IPS-11a (cell line): ENCODE data around the gene TSHZ2.

Experiments used
- H3K4me3 ChIP-seq: one replicate; pipeline ENCODE4 v1.5.1; 2013; ENCODE audit warnings: low read depth, low read length, control low read depth

The TSHZ2 gene

DNA sequence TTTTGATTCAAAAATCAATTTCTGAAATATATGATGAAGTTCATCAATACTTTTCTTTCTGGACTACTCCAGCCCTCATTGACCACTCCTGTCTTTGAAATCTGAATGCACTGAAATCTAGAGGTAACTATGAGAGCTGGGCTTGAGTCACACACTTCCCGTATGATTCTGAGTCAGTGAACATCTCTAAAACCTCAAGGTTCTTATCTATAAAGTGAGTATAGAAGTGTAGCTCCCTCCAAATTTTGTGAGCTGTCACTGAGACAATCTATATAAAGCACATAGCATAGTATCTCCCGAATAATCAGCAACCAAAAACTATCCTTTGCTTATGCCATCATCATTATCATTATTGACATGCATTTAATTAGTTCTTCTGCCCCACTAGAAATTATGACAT is 182.4 kb downstream of the TSHZ2 start:
- no peak overlapping the region for H3K4me3 ChIP-seq

DNA sequence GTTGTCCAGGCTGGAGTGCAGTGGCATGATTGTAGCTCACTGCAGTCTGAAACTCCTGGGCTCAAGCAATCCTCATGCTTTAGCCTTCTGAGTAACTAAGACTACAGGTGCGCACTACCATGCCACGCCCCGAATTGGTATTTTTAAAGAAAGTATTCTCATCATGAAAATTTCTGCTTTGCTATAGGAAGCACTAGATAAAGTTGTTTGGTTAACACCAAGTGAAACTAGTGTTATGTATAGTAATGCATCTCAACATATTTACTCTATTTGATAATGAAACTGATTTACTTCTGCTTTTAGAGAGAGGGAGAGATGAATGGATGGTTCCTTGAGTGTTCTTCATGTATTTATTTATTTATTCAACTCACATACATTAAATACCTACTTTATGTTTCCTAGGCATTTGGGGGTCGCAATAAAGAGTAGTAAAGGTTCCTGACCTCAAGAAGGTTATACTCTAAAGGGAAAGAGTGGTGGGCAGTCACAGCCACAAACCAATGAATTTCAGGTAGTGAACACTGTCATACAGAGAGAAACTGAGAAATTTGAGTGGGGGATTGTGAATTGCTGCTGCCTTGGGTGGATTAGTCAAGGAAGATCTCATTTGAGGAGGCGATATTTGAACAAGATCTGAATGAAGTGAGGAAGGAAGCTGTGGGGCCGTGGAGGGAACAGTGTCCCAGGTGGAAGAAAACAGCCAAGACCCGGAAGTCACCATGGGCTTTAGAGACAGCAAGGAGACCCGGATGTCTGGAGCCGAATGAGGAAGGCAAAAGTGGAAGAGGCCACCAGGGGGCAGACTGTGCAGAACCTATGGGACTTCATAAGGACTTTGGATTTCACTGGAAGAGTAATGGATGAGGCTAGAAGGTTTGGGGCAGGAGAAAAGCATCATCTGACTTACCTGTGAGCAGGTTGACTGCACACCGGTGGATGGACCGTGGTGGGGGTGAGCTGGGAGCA is 185.6 kb downstream of the TSHZ2 start:
- H3K4me3 ChIP-seq = no peak overlapping the region

DNA sequence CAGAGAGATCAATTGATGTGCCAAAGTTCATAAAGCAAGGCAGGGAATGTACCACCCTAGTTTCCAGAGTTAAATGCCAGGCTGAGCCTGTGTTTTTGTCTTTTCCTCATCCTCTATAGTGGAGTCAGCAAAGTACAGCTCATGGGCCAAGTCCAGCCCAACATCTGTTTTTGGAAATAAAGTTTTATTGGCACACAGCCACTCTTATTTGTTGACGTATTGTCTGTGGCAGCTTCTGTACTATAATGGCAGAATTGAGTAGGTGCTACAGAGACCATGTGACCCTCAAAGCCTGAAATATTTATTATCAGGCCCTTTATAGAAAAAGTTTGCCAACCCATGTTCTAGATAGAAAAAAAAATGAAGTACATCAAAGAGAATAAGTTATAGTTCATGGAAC is 187.0 kb downstream of the TSHZ2 start:
- H3K4me3 ChIP-seq = no peak overlapping the region

DNA sequence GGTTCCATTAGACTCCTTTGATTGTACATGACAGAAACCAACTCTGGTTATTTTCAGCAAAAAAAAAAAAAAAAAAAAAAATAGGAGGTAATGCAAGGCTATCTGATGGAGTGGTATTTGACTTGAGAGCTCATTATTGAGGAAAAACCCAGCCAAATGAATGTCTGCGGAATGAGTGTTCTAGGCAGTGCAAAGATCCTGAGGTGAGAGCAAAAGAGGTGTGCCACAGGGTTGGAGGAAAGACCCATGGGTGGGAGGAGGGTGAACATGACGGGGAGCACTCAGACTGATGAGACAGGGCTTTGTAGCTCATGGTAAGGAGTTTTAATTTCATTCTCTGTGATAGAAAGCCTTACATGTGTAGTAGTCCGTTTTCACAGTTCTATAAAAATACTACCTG is 188.9 kb downstream of the TSHZ2 start:
- H3K4me3 ChIP-seq = no peak overlapping the region

DNA sequence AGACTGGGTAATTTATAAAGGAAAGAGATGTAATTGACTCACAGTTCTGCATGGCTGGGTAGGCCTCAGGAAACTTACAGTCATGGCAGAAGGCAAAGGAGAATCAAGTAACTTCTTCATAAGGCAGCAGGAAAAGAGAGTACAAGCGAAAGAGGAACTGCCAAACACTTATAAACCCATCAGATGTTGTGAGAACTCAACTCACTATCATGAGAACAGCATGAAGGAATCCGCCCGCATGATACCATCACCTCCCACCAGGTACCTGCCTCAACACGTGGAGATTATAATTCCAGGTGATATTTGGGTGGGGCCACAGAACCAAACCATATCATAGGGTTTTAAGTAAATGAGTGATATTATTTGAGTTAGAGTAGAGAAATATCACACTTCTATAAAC is 189.3 kb downstream of the TSHZ2 start:
- H3K4me3 ChIP-seq = no peak overlapping the region

DNA sequence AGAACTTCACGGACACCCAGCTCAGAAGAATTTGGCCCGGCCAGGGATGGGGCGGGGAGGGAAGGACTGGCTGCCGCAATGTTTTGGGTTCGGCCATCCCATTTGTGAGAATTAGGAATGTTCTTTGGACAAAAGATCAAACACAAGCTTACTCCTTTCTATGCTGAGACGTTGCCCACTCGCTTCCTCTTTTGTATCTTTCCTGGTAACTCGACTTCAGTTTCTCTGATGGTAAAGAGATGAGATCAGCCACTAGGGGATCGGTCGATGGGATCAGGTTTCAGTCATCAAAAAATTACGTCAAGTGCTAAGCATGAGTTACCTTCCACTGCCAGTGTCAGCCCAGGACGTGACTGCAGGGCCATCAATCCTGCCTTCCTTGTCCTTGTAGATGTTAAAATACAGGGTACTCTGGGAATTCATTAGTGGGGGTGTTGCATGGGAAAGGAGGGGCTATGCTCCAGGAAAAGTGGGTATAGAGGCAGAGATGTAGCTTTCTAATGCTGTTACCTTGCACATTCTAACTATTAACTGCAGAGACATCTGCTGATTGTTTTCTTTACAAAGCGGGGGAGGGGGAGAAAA is 190.2 kb downstream of the TSHZ2 start:
- H3K4me3 ChIP-seq = no peak overlapping the region

DNA sequence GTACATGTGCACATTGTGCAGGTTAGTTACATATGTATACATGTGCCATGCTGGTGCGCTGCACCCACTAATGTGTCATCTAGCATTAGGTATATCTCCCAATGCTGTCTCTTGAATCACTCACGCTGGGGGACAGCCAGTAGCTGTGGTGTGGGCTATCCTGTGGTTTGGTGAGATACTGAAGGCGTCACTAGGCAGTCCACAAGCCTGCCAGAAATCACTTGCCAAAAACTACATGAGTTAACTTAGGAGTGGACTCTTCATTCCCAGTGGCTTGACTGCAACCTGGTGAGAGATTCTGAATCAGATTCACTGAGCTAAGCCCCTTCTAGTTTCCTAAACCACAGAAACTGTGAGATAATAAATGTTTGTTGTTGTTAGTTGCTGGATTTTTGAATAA is 191.3 kb downstream of the TSHZ2 start:
- H3K4me3 ChIP-seq = no peak overlapping the region

DNA sequence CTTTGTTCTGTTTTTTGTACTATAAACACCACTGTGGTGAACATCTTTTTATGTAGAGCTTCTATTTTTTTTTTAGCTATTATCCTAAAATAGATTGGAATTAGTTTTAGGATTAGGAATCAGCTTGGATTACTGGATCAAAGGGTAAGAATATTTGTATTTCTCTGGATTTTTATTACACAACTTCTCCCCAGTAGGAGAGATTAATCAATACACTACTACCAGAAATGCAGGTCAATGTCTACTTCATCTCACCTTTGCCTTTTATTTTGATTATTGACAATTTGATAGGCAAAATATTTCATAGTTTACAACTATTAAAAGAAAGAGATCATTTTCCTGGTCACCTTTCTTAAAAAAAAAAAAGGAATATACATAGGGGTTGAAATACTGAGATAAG is 191.9 kb downstream of the TSHZ2 start:
- H3K4me3 ChIP-seq = no peak overlapping the region

DNA sequence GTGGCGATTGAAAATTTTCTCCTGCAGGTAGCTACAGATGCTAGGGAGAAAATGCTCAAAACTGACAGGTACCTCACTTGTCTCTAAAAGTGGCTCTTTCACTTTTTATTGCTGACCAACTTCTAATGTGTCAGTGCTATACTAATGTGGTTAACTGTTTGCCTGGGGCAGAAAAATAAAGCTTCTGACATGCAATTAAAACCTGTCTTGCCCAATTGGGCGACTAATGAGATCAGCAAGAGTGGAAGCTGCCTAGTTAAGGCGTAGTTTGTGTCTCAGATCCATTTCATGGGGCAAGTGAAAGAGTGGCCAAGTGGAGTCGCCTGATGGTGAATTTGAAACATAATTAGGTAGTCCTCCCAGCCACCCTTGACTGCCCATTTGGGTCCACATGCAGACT is 193.3 kb downstream of the TSHZ2 start:
- H3K4me3 ChIP-seq = no peak overlapping the region

DNA sequence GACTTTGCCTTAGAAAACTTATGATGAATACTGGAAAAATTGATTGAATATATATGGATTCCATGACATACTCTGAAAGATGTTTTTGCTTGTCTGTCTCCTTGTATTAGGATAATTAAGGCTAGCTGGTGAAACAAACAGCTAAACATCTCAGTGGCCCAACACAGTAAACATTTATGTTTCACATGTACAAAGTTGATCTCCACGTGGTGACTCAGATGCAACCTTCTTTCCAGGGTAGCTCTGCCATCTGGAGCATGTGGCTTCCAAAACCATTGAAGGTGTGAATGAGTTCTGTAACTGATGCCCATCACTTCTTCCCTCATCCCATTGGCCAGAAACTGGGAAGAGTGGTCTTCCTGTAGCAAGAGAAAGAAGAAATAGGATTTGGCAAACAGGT is 196.3 kb downstream of the TSHZ2 start:
- H3K4me3 ChIP-seq = no peak overlapping the region

DNA sequence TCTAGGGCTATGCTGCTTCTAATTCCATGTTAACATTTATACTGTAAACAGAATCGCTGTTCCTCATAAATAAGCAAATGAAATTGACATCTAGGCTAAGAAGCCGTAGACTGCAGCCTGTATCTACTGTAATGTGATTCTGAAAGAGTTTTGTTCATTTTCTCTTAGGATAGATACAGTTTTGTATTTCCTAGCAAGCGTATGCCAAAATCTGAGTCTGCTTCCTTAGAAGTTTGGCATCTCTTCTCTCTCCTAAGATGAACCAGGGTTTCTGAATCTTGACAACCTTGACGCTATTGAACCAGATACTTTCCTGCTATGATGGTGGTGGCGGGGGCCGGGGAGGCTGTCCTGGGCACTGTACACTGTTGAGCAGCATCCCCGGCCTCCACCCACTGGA is 198.0 kb downstream of the TSHZ2 start:
- no peak overlapping the region for H3K4me3 ChIP-seq

DNA sequence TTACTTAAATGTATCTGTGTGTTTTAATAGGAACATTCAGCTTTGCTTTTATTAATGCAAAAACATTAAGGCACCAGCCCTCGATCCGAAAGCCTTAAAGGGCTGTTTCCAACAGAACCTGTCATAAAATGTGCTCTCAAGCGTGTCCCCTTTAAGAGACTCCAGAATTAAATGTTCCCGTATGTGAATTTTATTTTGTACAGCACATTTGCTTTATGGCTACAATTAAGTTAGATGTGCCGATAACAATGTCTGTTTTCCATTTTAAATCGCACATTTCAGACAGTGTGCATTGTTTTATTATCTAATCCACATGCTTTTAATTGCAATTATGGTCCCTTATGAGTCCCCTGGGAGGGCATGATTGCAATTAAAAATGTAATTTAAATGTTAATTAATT is 198.9 kb downstream of the TSHZ2 start:
- no peak overlapping the region for H3K4me3 ChIP-seq

DNA sequence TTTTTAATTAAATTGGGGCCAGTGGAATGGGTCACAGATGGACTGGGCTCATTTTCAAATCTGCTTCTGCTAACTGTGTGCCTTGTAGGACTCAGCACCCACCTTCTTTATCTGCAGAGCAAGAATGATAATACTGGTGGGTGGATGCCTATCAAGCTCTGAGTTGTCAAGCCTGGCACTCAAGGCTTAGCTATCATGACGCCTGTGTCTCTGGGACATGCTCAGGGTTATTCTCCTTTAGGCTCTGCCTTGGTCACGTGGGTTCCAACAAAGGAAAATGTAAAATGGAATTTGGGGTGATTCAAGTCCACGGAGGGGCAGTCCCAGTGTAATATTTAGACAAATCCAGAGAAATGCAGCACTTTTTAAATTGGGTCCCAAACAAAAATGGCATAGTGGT is 202.3 kb downstream of the TSHZ2 start:
- no peak overlapping the region for H3K4me3 ChIP-seq

DNA sequence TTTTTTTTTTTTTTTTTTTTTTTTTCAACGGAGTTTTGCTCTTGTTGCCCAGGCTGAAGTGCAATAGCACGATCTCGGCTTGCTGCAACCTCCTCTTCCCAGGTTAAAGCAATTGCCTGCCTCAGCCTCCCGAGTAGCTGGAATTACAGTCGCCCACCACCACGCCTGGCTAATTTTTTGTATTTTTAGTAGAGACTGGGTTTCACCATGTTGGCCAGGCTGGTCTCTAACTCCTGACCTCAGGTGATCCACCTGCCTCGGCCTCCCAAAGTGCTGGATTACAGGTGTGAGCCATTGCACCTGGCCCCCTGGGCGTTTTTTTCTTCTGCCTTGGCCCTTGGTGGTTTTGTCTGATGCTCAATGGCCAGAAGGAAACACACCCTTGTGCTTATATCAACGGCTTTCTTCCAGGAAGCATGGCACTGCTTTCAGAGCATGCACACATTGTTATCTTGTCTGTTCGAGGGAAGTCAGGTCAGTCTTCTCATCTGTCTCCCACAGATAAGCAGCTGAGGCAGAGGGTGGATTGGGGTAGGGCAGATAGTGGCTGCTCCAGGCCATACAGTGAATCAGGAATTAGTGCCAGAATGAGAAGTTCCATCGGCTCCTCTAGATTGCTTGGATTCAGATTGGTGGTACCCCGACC is 203.1 kb downstream of the TSHZ2 start:
- no peak overlapping the region for H3K4me3 ChIP-seq

DNA sequence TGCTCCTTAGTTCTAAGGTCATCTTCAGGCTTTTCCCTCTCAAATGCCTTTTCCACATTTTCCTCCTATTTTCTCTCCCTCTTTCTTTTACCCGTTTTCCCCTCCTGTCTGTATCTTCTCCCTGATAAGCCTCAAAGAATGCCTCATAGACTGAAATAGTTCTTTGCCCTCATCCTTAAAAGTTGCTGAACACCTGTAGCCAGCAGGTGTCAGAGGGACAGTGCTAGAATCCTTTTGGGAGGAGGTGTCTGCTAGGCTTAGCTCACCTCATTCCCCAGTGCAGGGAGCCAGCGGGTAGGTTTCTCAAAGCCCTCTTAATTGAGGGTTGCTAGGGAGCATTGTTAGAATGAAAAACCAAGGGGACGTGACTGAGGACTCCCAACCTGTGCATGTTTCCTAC is 204.0 kb downstream of the TSHZ2 start:
- H3K4me3 ChIP-seq = no peak overlapping the region

DNA sequence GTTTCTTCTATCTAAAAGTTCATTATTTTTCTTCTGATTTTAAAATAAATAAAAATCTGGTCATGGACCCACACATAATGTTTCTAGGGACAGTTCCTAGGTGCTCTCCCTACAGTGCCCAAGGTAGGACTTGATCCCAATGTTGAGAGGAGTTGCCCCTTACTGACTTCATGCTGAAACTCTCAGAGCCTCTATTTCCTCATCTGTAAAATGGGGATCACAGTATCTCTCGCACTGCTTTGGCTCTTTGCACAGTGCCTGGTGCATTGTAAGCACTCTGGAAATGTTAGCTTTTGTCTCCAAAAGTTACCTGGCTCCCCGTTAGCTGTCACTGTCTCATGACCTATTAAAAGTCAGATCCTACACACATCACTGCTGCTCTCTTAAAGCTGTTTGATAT is 205.5 kb downstream of the TSHZ2 start:
- H3K4me3 ChIP-seq = no peak overlapping the region

DNA sequence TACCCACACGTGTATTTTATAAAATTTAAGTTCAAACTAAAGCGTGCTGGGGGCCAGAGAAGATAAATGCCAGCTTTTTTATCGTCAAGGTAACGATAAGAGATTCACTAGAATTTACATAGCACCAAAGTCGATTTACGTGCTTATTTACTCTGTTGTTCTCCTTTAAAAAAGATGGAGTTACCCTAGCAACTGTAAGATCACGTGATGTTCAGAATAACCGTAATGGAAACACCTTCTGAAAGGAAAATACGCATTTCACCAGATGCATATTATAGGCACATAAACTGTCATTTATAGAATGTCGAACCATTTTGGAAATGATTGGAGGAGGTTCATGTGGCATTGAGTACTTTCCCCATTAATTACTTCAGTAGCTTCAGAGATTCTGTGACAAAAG is 207.6 kb downstream of the TSHZ2 start:
- H3K4me3 ChIP-seq = no peak overlapping the region

DNA sequence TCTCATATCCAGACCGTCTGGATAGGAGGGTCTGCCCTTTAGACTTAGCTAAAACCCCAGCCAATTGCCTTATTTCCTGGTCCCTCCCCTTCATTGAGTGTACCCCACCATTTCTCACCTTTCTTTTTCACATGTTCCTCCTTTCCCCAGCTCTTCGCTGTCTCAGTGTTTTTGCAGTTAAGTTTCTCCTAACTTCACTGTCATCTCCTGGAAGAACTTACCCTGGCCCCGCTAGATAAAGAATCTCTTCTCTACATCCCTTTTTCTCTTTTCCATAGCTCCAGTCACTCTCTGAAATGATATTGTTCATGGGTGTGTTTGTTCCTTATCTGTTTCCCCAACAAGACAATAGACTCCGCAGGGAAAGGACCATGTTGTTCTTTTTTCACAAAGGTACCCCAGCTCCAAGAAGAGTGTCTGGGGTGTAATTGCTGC is 208.8 kb downstream of the TSHZ2 start:
- H3K4me3 ChIP-seq = no peak overlapping the region

DNA sequence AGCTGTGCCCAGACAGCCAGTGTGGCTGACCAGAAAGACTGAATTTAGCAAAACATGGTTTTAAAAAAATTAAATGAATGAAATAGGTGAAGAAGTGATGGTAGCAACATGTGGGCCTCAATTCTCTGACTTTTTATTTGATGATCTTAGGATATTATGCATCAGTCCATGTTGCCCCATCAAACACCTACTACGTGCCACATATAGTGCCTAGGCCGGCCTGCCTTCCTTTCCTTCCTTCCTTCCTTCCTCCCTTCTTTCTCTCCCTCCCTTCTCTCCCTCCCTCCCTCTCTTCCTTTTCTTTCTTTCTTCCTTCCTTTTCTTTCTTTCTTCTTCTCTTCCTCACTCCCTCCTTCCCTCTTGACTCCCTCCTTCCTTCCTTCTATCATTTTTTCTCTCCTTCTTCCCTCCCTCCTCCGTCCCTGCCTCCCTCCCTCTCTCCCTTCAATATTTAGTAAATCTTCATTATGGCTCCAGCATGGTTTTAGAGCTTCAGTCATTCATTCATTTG is 209.8 kb downstream of the TSHZ2 start:
- no peak overlapping the region for H3K4me3 ChIP-seq

DNA sequence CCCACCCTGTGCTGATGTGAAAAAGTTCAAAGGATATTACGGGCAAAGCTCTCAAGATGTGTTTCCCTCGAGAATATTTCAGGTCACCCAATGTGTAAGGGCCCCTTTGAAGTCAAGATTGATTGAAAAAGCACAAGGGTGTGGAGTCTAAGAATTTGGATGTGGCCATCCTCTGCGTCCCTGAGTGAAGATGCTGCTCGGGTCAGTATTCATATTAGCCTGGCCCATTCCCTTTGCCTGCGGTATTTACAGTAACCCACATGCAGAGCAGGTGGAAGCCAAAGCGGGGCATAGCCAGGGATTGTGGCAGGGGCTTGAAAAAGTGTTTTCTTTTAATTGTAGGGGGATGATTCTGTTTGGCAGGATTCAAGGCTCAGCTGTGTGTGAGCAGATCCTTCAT is 211.0 kb downstream of the TSHZ2 start:
- H3K4me3 ChIP-seq = no peak overlapping the region

DNA sequence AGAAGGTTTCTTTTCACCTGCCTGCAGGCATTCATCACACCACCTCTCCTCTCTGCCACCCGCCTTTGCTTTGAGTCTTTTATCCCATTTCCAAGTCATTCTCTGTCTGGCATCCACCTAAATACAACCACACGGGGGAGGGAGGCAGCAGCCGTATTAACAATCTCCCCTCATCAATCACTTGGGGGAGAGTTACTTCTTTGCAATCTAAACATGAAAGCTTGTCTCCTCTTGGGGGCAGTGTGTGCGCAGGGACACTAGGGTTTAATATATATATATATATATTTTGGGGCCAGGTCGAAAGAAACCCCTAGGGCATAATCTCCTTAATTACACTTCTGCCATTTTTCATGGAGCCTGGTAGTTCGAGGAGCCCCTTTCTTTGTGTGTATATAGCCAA is 214.5 kb downstream of the TSHZ2 start:
- H3K4me3 ChIP-seq = no peak overlapping the region
